Kidney (tissue), 14 donors: ENCODE measurements around the gene METTL24. TPM values are rescaled to one million over a fixed set of nuclear protein-coding genes. Genes with fewer than 3 reads are reported as not detected.

Experiments used
- DNase-seq, 5 donors: peaks; one replicate each; pipeline ENCODE4 v3.0.0-alpha.2; 2013 to 2020
- FAIRE-seq: peaks from 2 replicates; lab custom pipeline; 2012; peaks lifted over from hg19 to GRCh38; lab: Jason Lieb, UNC
- H3K27ac ChIP-seq, 2 donors: one replicate each; pipeline ENCODE4 v1.7.0; 2013; ENCODE audit warnings: low read depth in 2 of 2, low read length in 2 of 2, inconsistent platforms in 1 of 2
- H3K27me3 ChIP-seq: one replicate; pipeline ENCODE4 v1.7.1; 2013; ENCODE audit warnings: low read length, inconsistent platforms; ENCODE audit not compliant: control insufficient read depth, insufficient read depth
- H3K36me3 ChIP-seq, 3 donors: one replicate each; pipeline versions ENCODE4 v1.7.0 to v1.7.1; 2013; ENCODE audit warnings: low read length in 3 of 3, control low read depth in 1 of 3, inconsistent platforms in 1 of 3; ENCODE audit not compliant: insufficient read depth in 3 of 3, control insufficient read depth in 2 of 3
- H3K4me1 ChIP-seq, 3 donors: one replicate each; pipeline versions ENCODE4 v1.7.0 to v1.7.1; 2013; ENCODE audit warnings: low read length in 3 of 3, inconsistent platforms in 1 of 3, low read depth in 1 of 3; ENCODE audit not compliant: control insufficient read depth in 2 of 3, insufficient read depth in 2 of 3
- H3K4me3 ChIP-seq, 3 donors: one replicate each; pipeline versions ENCODE4 v1.7.0 to v1.8.1; 2013; ENCODE audit warnings: low read length in 3 of 3, control low read depth in 1 of 3, inconsistent platforms in 1 of 3
- H3K9ac ChIP-seq, 3 donors: one replicate each; pipeline versions ENCODE4 v1.7.0 to v1.7.1; 2013; ENCODE audit warnings: low read length in 3 of 3, control low read depth in 1 of 3, inconsistent platforms in 1 of 3
- H3K9me3 ChIP-seq, 3 donors: one replicate each; pipeline versions ENCODE4 v1.7.0 to v1.7.1; 2013; ENCODE audit warnings: low read length in 3 of 3, control low read depth in 1 of 3, inconsistent platforms in 1 of 3; ENCODE audit not compliant: control insufficient read depth in 2 of 3, insufficient read depth in 1 of 3
- intact Hi-C: fragments of 100-400 bp; cut with DNase I; formaldehyde crosslinking; loops from one replicate; pipeline ENCODE4 v1.11.1; 2022
- polyA plus RNA-seq: library from polyadenylated mRNA; stranded (reverse); fragments of 350-450 nt; fragmentation: Illumina TruSeq; extraction: RNeasy Lipid Tissue Mini Kit (QIAGEN cat#74804); gene quantifications from one replicate; pipeline ENCODE4 v1.2.3, GENCODE V29; 2014; ENCODE audit warnings: low read depth, low replicate concordance; ENCODE audit not compliant: insufficient read depth
- total RNA-seq: library from RNA; stranded (reverse); fragmentation: NEBNext Ultra II Directional; extraction: Animal tissue kit (Norgen Biotek cat#: 25700); gene quantifications from one replicate; pipeline ENCODE4 v1.2.1, GENCODE V29; 2021
- TF ChIP-seq, protein P1 (sequence below): IDR thresholded peaks from 3 replicates; pipeline ENCODE4 v1.5.1; 2012; ENCODE audit warnings: mild to moderate bottlenecking, moderate library complexity, borderline replicate concordance; ENCODE audit not compliant: insufficient read depth; ENCODE audit errors: extremely low read depth
- donor health status: control.
- donor health status: control.
- donor health status: control.
- donor health status: control.
- donor health status: control.
- donor health status: DM: yes; HTN: yes; CAD: no.
- donor health status: Normal renal cell carcinoma (clear cell type).

The METTL24 gene
- total and polyA plus RNA-seq, 2 donors from 2014 or later = 1.4 to 3.5 TPM

- Histone ChIP-seq H3K36me3 (peaks cover 9 to 30% (median 21%) of the 10 kb centered on the region in 3 donors), H3K9ac (no peak overlapping the region), H3K27ac (no peak overlapping the region), H3K4me3 (no peak overlapping the region), H3K27me3 (no peaks in the 10 kb centered on the region), H3K4me1 (no peaks in the 10 kb centered on the region), H3K9me3 (no peaks in the 10 kb centered on the region)
- FAIRE-seq = no peak
- TF ChIP-seq, protein P1, sequence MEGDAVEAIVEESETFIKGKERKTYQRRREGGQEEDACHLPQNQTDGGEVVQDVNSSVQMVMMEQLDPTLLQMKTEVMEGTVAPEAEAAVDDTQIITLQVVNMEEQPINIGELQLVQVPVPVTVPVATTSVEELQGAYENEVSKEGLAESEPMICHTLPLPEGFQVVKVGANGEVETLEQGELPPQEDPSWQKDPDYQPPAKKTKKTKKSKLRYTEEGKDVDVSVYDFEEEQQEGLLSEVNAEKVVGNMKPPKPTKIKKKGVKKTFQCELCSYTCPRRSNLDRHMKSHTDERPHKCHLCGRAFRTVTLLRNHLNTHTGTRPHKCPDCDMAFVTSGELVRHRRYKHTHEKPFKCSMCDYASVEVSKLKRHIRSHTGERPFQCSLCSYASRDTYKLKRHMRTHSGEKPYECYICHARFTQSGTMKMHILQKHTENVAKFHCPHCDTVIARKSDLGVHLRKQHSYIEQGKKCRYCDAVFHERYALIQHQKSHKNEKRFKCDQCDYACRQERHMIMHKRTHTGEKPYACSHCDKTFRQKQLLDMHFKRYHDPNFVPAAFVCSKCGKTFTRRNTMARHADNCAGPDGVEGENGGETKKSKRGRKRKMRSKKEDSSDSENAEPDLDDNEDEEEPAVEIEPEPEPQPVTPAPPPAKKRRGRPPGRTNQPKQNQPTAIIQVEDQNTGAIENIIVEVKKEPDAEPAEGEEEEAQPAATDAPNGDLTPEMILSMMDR = no peak
- intact Hi-C loops = no loop called here
- DNase-seq = no peak
Measured at GRCh38 chr6:110211753-110212152, 146.4 kb downstream of the METTL24 start.

DNA sequence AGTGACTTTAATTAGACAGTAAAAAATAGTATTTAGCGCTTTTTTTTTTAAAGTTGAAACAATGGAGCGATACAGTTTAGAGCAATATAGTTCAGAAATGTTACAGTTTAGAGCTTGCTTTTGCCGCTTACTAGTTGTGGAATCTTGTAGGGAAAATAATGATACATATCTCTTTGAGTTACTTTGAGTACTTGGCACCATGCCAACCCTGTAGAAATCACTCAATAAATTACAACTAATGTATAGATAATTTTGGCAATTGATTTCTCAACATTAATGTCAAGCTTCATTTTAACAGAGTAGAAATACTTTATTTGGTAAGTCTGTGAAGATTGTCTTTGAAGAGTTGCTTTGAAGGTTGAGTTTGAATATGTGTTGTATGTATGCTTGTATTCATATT is 150.5 kb downstream of the METTL24 start:
- peaks cover 5 to 24% (median 7%) of the 10 kb centered on the region in 3 donors for H3K36me3 ChIP-seq
- H3K4me1 ChIP-seq = no peaks in the 10 kb centered on the region
- H3K27me3 ChIP-seq = no peaks in the 10 kb centered on the region
- TF ChIP-seq, protein P1 = no peak
- H3K4me3 ChIP-seq = no peak overlapping the region
- DNase-seq (no peak), FAIRE-seq (no peak)
- H3K9ac ChIP-seq = no peak overlapping the region
- no peak overlapping the region for H3K27ac ChIP-seq
- no peaks in the 10 kb centered on the region for H3K9me3 ChIP-seq
- intact Hi-C loops = no loop called here

DNA sequence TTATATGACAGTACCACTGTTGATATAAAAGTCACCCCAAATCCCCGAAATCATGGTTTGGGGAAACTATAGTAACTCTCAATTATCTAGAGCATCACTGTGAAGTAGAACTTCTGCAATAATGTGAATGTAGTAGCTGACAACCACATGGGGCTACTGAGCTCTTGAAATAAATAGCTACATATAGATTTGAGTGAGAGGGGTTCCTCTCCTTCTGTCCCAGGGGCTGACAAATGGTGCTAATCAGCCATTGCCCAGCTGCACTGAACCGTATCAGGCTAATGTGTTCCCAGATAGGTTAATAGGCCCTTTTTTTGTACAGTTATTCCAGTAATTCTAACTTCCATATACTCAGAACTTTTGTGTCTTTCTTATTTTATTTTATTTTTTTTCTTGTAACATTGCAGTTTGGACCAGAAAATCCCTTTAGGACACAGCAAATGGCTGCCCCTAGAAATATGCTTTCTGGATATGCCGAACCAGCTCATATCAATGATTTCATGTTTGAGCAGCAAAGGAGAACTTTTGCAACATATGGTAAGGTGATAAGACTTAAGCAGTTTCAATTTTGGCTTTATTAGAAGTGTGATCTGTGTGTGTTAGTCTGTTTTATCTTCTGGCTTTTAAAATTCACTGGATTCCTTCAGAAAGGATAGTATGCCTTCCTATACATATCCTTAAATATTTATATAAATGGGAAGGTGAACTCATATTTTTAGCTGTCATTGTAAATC is 156.8 kb downstream of the METTL24 start:
- H3K27me3 ChIP-seq = no peaks in the 10 kb centered on the region
- no peak overlapping the region for H3K9ac ChIP-seq
- no peak for DNase-seq
- no peaks in the 10 kb centered on the region for H3K36me3 ChIP-seq
- TF ChIP-seq, protein P1 = no peak
- no peak overlapping the region for H3K27ac ChIP-seq
- no peak overlapping the region for H3K4me3 ChIP-seq
- H3K4me1 ChIP-seq = no peaks in the 10 kb centered on the region
- H3K9me3 ChIP-seq = no peaks in the 10 kb centered on the region
- intact Hi-C loops = no loop called here
- FAIRE-seq = no peak

GRCh38 chr6:110198561-110198960 is 159.6 kb downstream of the METTL24 start:
- FAIRE-seq (peak; percentile 3), DNase-seq (no peak)
- Histone ChIP-seq H3K27ac (no peak overlapping the region), H3K9me3 (no peaks in the 10 kb centered on the region), H3K36me3 (peaks cover 0 to 6% (median 2%) of the 10 kb centered on the region in 3 donors), H3K4me1 (no peaks in the 10 kb centered on the region), H3K4me3 (no peak overlapping the region), H3K9ac (no peak overlapping the region), H3K27me3 (no peaks in the 10 kb centered on the region)
- intact Hi-C loops = no loop called here
- TF ChIP-seq, protein P1 = no peak
